Hair follicle dermal papilla cell (primary cell): Measurements from ENCODE around the gene ZNF431. TPM values are rescaled to one million over a fixed set of nuclear protein-coding genes. Genes with fewer than 3 reads are reported as not detected.

ENCODE experiments used
- small RNA-seq: library from RNA; depleted of rRNA; stranded (forward); fragments of <200 nt; gene quantifications from one replicate; pipeline ENCODE3, GENCODE V24; 2012
- total RNA-seq: library from RNA; depleted of rRNA; stranded (reverse); fragments of >200 nt; gene quantifications from 2 replicates; pipeline ENCODE4 v1.2.3, GENCODE V29; 2012

ZNF431 gene
- total RNA-seq: 4.4 and 5.5 TPM in 2 replicates

GRCh38 chr19:21141787-21142464 is at the start of gene ZNF431:
Gene ZNF431, plus strand, starts transcription at chr19:21142040. Its CDS starts 144 bp downstream, at chr19:21142184.

Small RNA genes within 50 kb of the gene (small RNA-seq; reads per million reads assigned to genes)
- gene RNA5SP469: 0.27 reads per million

Other genes starting within 250 kb of the ZNF431 start
- gene ZNF85, start 218.8 kb upstream of the ZNF431 start, total RNA-seq: 5.8 and 7.3 TPM in 2 replicates
- 8.9 and 14.3 TPM in 2 replicates for gene ZNF430, start 121.4 kb upstream of the ZNF431 start, total RNA-seq
- gene ZNF714, start 59.8 kb upstream of the ZNF431 start, total RNA-seq: 4.5 and 6.5 TPM in 2 replicates
- gene ZNF708, start 187.4 kb downstream of the ZNF431 start, total RNA-seq: 5.5 and 7.6 TPM in 2 replicates
- 2.7 and 3.1 TPM in 2 replicates for gene ZNF738, start 217.0 kb downstream of the ZNF431 start, total RNA-seq